ENCODE measurements around the gene PIP5K1C. TPM values are rescaled to one million over a fixed set of nuclear protein-coding genes. Genes with fewer than 3 reads are reported as not detected.
A peak's percentile ranks its signal among the peaks of the same experiment; 100 is the strongest.

The PIP5K1C gene
- total RNA-seq, 4 donors from 2014 or later, result 12.0 to 25.3 (median 15.2) TPM

- Histone ChIP-seq H3K27ac (peak overlapping the region; percentile 89 to 99 (median 94)), H3K36me3 (peaks cover 0 to 39% (median 9%) of the 10 kb centered on the region in 3 donors), H3K27me3 (no peaks in the 10 kb centered on the region), H3K4me3 (peak overlapping the region in 3 of 4 donors; percentile 86 to 96 (median 92)), H3K9me3 (no peaks in the 10 kb centered on the region), H3K4me1 (peaks cover 16 to 32% (median 23%) of the 10 kb centered on the region in 3 donors)
- intact Hi-C loops (cut with DNase I), result no loop called here
- no peak for DNase-seq
- 59 to 66% methylated on average over 5 to 7 of the region's 7 CpGs for WGBS, 2 donors
- TF ChIP-seq POLR2A (IDR thresholded peaks at IDR 0.05), result peak in 1 of 4 donors; percentile 6
- TF ChIP-seq, protein P1, sequence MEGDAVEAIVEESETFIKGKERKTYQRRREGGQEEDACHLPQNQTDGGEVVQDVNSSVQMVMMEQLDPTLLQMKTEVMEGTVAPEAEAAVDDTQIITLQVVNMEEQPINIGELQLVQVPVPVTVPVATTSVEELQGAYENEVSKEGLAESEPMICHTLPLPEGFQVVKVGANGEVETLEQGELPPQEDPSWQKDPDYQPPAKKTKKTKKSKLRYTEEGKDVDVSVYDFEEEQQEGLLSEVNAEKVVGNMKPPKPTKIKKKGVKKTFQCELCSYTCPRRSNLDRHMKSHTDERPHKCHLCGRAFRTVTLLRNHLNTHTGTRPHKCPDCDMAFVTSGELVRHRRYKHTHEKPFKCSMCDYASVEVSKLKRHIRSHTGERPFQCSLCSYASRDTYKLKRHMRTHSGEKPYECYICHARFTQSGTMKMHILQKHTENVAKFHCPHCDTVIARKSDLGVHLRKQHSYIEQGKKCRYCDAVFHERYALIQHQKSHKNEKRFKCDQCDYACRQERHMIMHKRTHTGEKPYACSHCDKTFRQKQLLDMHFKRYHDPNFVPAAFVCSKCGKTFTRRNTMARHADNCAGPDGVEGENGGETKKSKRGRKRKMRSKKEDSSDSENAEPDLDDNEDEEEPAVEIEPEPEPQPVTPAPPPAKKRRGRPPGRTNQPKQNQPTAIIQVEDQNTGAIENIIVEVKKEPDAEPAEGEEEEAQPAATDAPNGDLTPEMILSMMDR (IDR thresholded peaks at IDR 0.05), result no peak
Measured at GRCh38 chr19:3627351-3627723, 72.9 kb downstream of the PIP5K1C start.

DNA sequence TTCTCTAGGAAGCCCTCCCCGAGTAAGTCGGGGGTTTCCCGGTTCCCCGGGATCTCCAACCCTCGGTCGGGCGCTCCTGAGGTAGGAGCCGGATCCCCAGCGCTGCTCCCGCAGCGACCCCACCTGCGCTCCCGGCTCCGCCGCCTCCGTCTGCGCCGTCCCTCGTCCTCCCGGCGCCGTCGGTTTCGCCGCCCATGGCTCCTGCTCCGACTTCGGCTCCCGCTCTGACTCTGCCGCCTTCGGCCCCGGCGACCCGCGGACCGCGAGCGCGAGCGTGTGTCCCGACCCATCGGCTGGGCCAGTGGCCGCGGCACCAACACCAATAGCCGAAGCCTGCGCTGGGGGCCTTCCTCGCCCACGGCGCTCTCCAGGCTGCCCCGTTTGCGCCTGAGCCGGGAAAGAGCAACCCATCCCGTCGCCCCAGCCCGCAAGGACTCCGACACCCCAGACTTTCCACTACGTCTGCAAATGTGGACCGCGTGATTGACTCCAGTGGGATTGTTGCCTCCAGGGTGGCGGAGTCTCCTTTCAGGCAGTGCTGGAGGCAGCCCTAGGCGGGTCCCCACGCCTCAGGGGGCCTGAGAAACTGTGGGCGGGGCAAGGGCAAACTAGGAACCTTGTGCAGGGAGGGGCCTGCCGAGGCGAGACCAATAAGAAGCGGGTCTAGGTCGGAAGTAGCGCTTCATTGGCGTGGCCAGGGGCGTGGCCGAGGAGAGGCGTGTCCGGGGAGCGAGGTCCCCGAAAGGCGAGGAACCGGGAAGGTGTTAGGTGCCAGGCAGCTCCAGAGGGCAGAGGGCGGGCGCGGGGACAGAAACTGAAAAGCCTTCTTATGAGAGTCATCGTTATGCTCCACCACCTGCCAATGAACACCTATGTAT lies 73.6 kb downstream of the PIP5K1C start, which contains the start of gene CACTIN:
Gene CACTIN (minus strand): TSS at position 318 of the 878 bp plus-strand sequence. CDS start 28 bp downstream, at position 290.
- intact Hi-C loops (cut with DNase I), result no loop called here

DNA sequence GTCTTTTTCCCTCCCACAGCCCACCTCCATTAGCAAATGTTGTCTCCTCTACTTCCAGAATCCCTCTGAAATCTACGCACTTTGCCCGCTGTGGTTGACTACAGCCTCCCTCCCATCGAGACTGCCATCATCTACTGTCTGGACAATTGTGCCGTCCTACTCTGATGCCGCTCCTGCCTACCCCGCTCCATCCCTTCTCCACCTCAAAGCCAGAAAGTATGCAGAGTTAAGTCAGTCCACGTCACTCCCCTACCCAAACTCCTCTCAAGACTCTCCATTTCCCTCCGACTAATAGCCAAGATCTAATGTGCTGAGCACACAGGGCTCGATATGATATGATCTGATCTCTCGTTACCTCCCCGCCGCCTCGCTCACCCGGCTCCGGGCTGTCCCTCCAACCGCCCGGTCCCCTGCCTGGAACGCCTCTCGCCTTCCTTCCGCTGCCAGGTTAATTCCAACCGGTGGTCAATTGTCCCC lies 74.2 kb downstream of the PIP5K1C start:
- H3K36me3 ChIP-seq, result peaks cover 0 to 39% (median 9%) of the 10 kb centered on the region in 3 donors

More for the DNA sequence above, 73.6 kb downstream of the PIP5K1C start, which contains the start of gene CACTIN:
- Histone ChIP-seq H3K9me3 (no peaks in the 10 kb centered on the region), H3K4me3 (peak within 1 kb of the TSS; percentile 86 to 99 (median 94)), H3K27ac (peak within 1 kb of the TSS; percentile 89 to 99 (median 94)), H3K27me3 (no peaks in the 10 kb centered on the region), H3K36me3 (peaks cover 0 to 39% (median 9%) of the 10 kb centered on the region in 3 donors), H3K4me1 (peaks cover 16 to 32% (median 23%) of the 10 kb centered on the region in 3 donors)
- peak; percentile 90 for DNase-seq
- TF ChIP-seq POLR2A (IDR thresholded peaks at IDR 0.05), result peak in 3 of 4 donors; percentile 52 to 75 (median 63)
- TF ChIP-seq, protein P1 (IDR thresholded peaks at IDR 0.05), result peak in 1 of 6 experiments; percentile 41
- WGBS, 2 donors, result 0 to 1% methylated on average over 17 to 63 of the region's 80 CpGs

GRCh38 chr19:3623716-3624115 lies 76.6 kb downstream of the PIP5K1C start:
- TF ChIP-seq, protein P1 (IDR thresholded peaks at IDR 0.05), result no peak
- no peak for TF ChIP-seq POLR2A (IDR thresholded peaks at IDR 0.05)
- DNase-seq, result no peak
- Histone ChIP-seq H3K4me3 (no peak overlapping the region), H3K9me3 (no peaks in the 10 kb centered on the region), H3K27me3 (no peaks in the 10 kb centered on the region), H3K36me3 (peaks cover 0 to 54% (median 9%) of the 10 kb centered on the region in 3 donors), H3K27ac (no peak overlapping the region), H3K4me1 (peaks cover 16 to 43% (median 23%) of the 10 kb centered on the region in 3 donors)
- intact Hi-C loops (cut with DNase I), result loop anchor here (5.0 kb wide), 1 partner anchor 76 kb away; no protein-coding TSS in a partner anchor
- 93 to 100% methylated on average over 6 to 26 of the region's 34 CpGs for WGBS, 2 donors

More for the DNA sequence above, 74.2 kb downstream of the PIP5K1C start:
- no peak for DNase-seq
- Histone ChIP-seq H3K9me3 (no peaks in the 10 kb centered on the region), H3K4me1 (peaks cover 16 to 33% (median 23%) of the 10 kb centered on the region in 3 donors), H3K27ac (peak overlapping the region; percentile 89 to 99 (median 94)), H3K4me3 (peak overlapping the region; percentile 86 to 99 (median 94)), H3K27me3 (no peaks in the 10 kb centered on the region)
- TF ChIP-seq, protein P1 (IDR thresholded peaks at IDR 0.05), result no peak
- no peak for TF ChIP-seq POLR2A (IDR thresholded peaks at IDR 0.05)
- intact Hi-C loops (cut with DNase I), result no loop called here
- 1 to 5% methylated on average over 10 to 21 of the region's 21 CpGs for WGBS, 2 donors

Data from esophagus squamous epithelium (tissue), 5 donors.